K562 (cell line): ENCODE measurements around the gene SKAP1. TPM values are rescaled to one million over a fixed set of nuclear protein-coding genes. Genes with fewer than 3 reads are reported as not detected.

Experiments
- NR2C1 ChIP-seq, 2 experiments: fragments of 450-650 bp; IDR thresholded peaks; 2 replicates each; pipeline ENCODE4 v1.6.1; 2017; ENCODE audit warnings: mild to moderate bottlenecking in 2 of 2, antibody characterized with exemption in 1 of 2, inconsistent platforms in 1 of 2, missing compliant biosample characterization in 1 of 2, missing genetic modification characterization in 1 of 2
- POLR2G ChIP-seq: fragments of 200-400 bp; formaldehyde crosslinking; IDR thresholded peaks from 2 replicates; pipeline ENCODE4 v1.6.1; 2017; ENCODE audit warnings: low read depth, mild to moderate bottlenecking, antibody characterized with exemption, low read length, moderate library complexity
- SMAD1 ChIP-seq: fragments of 150-350 bp; IDR thresholded peaks from 2 replicates; pipeline ENCODE4 v1.6.1; 2014; ENCODE audit warnings: low read length, low read depth; ENCODE audit not compliant: partially characterized antibody
- SMARCA5 ChIP-seq: fragments of 450-650 bp; IDR thresholded peaks from 2 replicates; pipeline ENCODE4 v1.6.1; 2016
- TSHZ1 ChIP-seq: fragments of 250-450 bp; sonication (Bioruptor Pico); IDR thresholded peaks from 2 replicates; pipeline ENCODE4 v1.4.0; 2020; ENCODE audit warnings: mild to moderate bottlenecking, moderate library complexity
- ZBED1 ChIP-seq: IDR thresholded peaks from 2 replicates; pipeline ENCODE4 v1.6.1; 2014
- ZNF318 ChIP-seq, 2 experiments: fragments of 450-650 bp; IDR thresholded peaks; 2 replicates each; pipeline ENCODE4 v1.6.1; 2016; ENCODE audit warnings: mild to moderate bottlenecking in 2 of 2, borderline replicate concordance in 1 of 2, low read depth in 1 of 2, moderate library complexity in 1 of 2
- ZNF41 ChIP-seq: fragments of 250-450 bp; sonication (Bioruptor Pico); conservative IDR thresholded peaks from 2 replicates; pipeline ENCODE4 v1.4.0; 2020; ENCODE audit warnings: mild to moderate bottlenecking
- ZNF77 ChIP-seq: fragments of 250-450 bp; sonication (Bioruptor Pico); IDR thresholded peaks from 2 replicates; pipeline ENCODE4 v1.5.0; 2020
- polyA plus RNA-seq, 8 experiments: library from polyadenylated mRNA; depleted of rRNA in 4 of 8; stranded (reverse) in 5 of 8; unstranded in 3 of 8; fragments of >200 nt; fragmentation: Nextera tagmentation in 2 of 8; fragmentation: Illumina TruSeq in 1 of 8; extraction: Ambion mirVana in 2 of 8; extraction: Trizol in 1 of 8; gene quantifications; 2 replicates each; pipeline versions ENCODE4 v1.2.1 to v1.2.3, GENCODE V29; 2011 to 2014; ENCODE audit warnings: inconsistent platforms in 1 of 8, missing spikeins in 1 of 8
- total RNA-seq, 7 experiments: library from RNA; depleted of rRNA in 6 of 7; stranded (reverse); fragments of >200 nt in 6 of 7; fragmentation: Illumina TruSeq in 2 of 7; extraction: Trizol in 2 of 7; gene quantifications; 2 replicates each; pipeline versions ENCODE4 v1.2.1 to v1.2.3, GENCODE V29; 2011 to 2021; ENCODE audit warnings: low replicate concordance in 1 of 7
- TF ChIP-seq, protein P1 (sequence below): fragments of 450-650 bp; IDR thresholded peaks from 2 replicates; pipeline ENCODE4 v1.6.1; 2016; ENCODE audit warnings: mild to moderate bottlenecking

The SKAP1 gene
- total and polyA plus RNA-seq, 9 of the 15 experiments (the other 6 are each of a cell fraction or from before 2014, with no cell fraction given): 0.06 to 0.80 (median 0.10) TPM; not detected in 4

GRCh38 chr17:48107137-48108055, 322.6 kb downstream of the SKAP1 start, which contains the start of gene SNX11 (continued):
- no peak for TF ChIP-seq ZNF318 (IDR thresholded peaks at IDR 0.05; ENCODE audit: borderline replicate concordance in 1 of 2, low read depth in 1 of 2)
- TF ChIP-seq SMARCA5: no peak
- no peak for TF ChIP-seq ZNF41 (CRISPR knock-in tag)
- peak; percentile 95 for TF ChIP-seq POLR2G
- no peak for TF ChIP-seq TSHZ1 (CRISPR knock-in tag)
- TF ChIP-seq SMAD1: peak; percentile 60
- no peak for TF ChIP-seq ZBED1
- peak; percentile 98 for TF ChIP-seq NR2C1 (IDR thresholded peaks at IDR 0.05)
- peak; percentile 98 for TF ChIP-seq NR2C1 (tag; IDR thresholded peaks at IDR 0.05)
- no peak for TF ChIP-seq ZNF77 (CRISPR knock-in tag)
- TF ChIP-seq, protein P1, sequence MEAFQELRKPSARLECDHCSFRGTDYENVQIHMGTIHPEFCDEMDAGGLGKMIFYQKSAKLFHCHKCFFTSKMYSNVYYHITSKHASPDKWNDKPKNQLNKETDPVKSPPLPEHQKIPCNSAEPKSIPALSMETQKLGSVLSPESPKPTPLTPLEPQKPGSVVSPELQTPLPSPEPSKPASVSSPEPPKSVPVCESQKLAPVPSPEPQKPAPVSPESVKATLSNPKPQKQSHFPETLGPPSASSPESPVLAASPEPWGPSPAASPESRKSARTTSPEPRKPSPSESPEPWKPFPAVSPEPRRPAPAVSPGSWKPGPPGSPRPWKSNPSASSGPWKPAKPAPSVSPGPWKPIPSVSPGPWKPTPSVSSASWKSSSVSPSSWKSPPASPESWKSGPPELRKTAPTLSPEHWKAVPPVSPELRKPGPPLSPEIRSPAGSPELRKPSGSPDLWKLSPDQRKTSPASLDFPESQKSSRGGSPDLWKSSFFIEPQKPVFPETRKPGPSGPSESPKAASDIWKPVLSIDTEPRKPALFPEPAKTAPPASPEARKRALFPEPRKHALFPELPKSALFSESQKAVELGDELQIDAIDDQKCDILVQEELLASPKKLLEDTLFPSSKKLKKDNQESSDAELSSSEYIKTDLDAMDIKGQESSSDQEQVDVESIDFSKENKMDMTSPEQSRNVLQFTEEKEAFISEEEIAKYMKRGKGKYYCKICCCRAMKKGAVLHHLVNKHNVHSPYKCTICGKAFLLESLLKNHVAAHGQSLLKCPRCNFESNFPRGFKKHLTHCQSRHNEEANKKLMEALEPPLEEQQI: no peak
